A549 (cell line): ENCODE data around the gene MIPOL1. TPM values are rescaled to one million over a fixed set of nuclear protein-coding genes. Genes with fewer than 3 reads are reported as not detected.

Experiments used
- ATAC-seq, 2 experiments: fragments of 200-7000 bp in 1 of 2; fragments of >200 bp in 1 of 2; cut with Nextera tagmentation in 1 of 2; cut with Tn5 transposase in 1 of 2; 3 replicates each; pipeline versions ENCODE4 v1.8.0 to v1.9.1; 2018 to 2020; ENCODE audit warnings: mild to moderate bottlenecking in 1 of 2, moderate library complexity in 1 of 2
- CTCF ChIA-PET: fragments of 300-600 bp; sonication (Branson Sonifier 250); formaldehyde crosslinking; extraction: SDS; loops from one replicate; lab custom pipeline; 2021; ENCODE audit warnings: antibody characterized with exemption, inconsistent platforms; lab: Yijun Ruan, JAX
- POLR2A ChIA-PET: fragments of 350-600 bp; formaldehyde crosslinking; extraction: SDS; loops from one replicate; lab custom pipeline; 2021; ENCODE audit warnings: antibody characterized with exemption, inconsistent platforms; lab: Yijun Ruan, JAX
- DNase-seq, 2 experiments: peaks; one replicate each; pipeline versions ENCODE4 v3.0.0 to v3.0.0-alpha.2; 2011 to 2016; ENCODE audit warnings: low read depth in 1 of 2, low spot score in 1 of 2
- FAIRE-seq: peaks from 2 replicates; lab custom pipeline; 2011; peaks lifted over from hg19 to GRCh38; lab: Jason Lieb, UNC
- H3K27ac ChIP-seq, 2 experiments: fragments of >200 bp; sonication (Bioruptor Twin); formaldehyde crosslinking; 3 replicates each; pipeline ENCODE4 v1.5.1; 2016 to 2017
- H3K4me1 ChIP-seq: fragments of >200 bp; sonication (Bioruptor Twin); formaldehyde crosslinking; 3 replicates; pipeline ENCODE4 v1.6.1; 2016
- H3K4me2 ChIP-seq: fragments of >200 bp; sonication (Bioruptor Twin); formaldehyde crosslinking; 3 replicates; pipeline ENCODE4 v1.6.1; 2016
- H3K4me3 ChIP-seq: fragments of >200 bp; sonication (Bioruptor Twin); formaldehyde crosslinking; 3 replicates; pipeline ENCODE4 v1.5.1; 2016
- H3K9me3 ChIP-seq: fragments of >200 bp; sonication (Bioruptor Twin); formaldehyde crosslinking; 3 replicates; pipeline ENCODE4 v1.6.1; 2016
- BCL3 ChIP-seq: fragments of >200 bp; sonication (Bioruptor Twin); formaldehyde crosslinking; IDR thresholded peaks from 3 replicates; pipeline ENCODE4 v1.6.1; 2016
- CBX8 ChIP-seq: fragments of 200-600 bp; sonication (generic); IDR thresholded peaks from 2 replicates; pipeline ENCODE4 v1.6.1; 2016
- CHD2 ChIP-seq: fragments of 150-350 bp; IDR thresholded peaks from 2 replicates; pipeline ENCODE4 v1.6.1; 2014; ENCODE audit warnings: low read length; ENCODE audit not compliant: partially characterized antibody
- CHD4 ChIP-seq: fragments of 200-600 bp; sonication (generic); IDR thresholded peaks from 2 replicates; pipeline ENCODE4 v1.6.1; 2016; ENCODE audit warnings: antibody characterized with exemption, mild to moderate bottlenecking, borderline replicate concordance
- CTCF ChIP-seq: fragments of >200 bp; sonication (Bioruptor Twin); formaldehyde crosslinking; IDR thresholded peaks from 3 replicates; pipeline ENCODE4 v1.5.1; 2016
- EHF ChIP-seq: fragments of 250-450 bp; sonication (Bioruptor Pico); IDR thresholded peaks from 2 replicates; pipeline ENCODE4 v1.5.0; 2020; ENCODE audit warnings: mild to moderate bottlenecking
- EHMT2 ChIP-seq: fragments of 200-600 bp; sonication (generic); IDR thresholded peaks from 2 replicates; pipeline ENCODE4 v1.6.1; 2016; ENCODE audit warnings: antibody characterized with exemption, low read depth, mild to moderate bottlenecking, moderate library complexity
- ELK1 ChIP-seq: fragments of 150-350 bp; IDR thresholded peaks from 2 replicates; pipeline ENCODE4 v1.6.1; 2014; ENCODE audit warnings: low read depth, mild to moderate bottlenecking, low read length
- EP300 ChIP-seq, 2 experiments: fragments of >200 bp; sonication (Bioruptor Twin); formaldehyde crosslinking; IDR thresholded peaks; 2 replicates in 1 of 2; 3 replicates in 1 of 2; pipeline ENCODE4 v1.6.1; 2016 to 2017
- ESRRA ChIP-seq: fragments of 150-350 bp; IDR thresholded peaks from 2 replicates; pipeline ENCODE4 v1.6.1; 2014; ENCODE audit warnings: mild to moderate bottlenecking, low read length, borderline replicate concordance
- FOSL2 ChIP-seq, 2 experiments: fragments of 450-650 bp in 1 of 2; fragments of >200 bp in 1 of 2; sonication (Bioruptor Twin) in 1 of 2; formaldehyde crosslinking; IDR thresholded peaks; 2 replicates each; pipeline versions ENCODE4 v1.5.0 to v1.6.1; 2016 to 2020; ENCODE audit warnings: mild to moderate bottlenecking in 1 of 2, moderate library complexity in 1 of 2
- GATA3 ChIP-seq: IDR thresholded peaks from 2 replicates; pipeline ENCODE4 v1.6.1; 2012; ENCODE audit warnings: borderline replicate concordance
- HES2 ChIP-seq: fragments of >200 bp; sonication (Bioruptor Twin); formaldehyde crosslinking; IDR thresholded peaks from 2 replicates; pipeline ENCODE4 v1.6.1; 2016
- HOXA7 ChIP-seq: fragments of 250-450 bp; sonication (Bioruptor Pico); IDR thresholded peaks from 2 replicates; pipeline ENCODE4 v1.5.0; 2020; ENCODE audit warnings: mild to moderate bottlenecking, moderate library complexity
- JUN ChIP-seq, 2 experiments: fragments of >200 bp; sonication (Bioruptor Twin); formaldehyde crosslinking; IDR thresholded peaks; 2 replicates in 1 of 2; 3 replicates in 1 of 2; pipeline ENCODE4 v1.6.1; 2016 to 2017
- JUNB ChIP-seq: fragments of >200 bp; sonication (Bioruptor Twin); formaldehyde crosslinking; IDR thresholded peaks from 2 replicates; pipeline ENCODE4 v1.6.1; 2016
- KDM1A ChIP-seq: fragments of 200-600 bp; sonication (generic); IDR thresholded peaks from 2 replicates; pipeline ENCODE4 v1.6.1; 2016; ENCODE audit warnings: low read depth, mild to moderate bottlenecking
- MAX ChIP-seq: IDR thresholded peaks from 2 replicates; pipeline ENCODE4 v1.6.1; 2012
- NFE2L2 ChIP-seq: fragments of 150-350 bp; conservative IDR thresholded peaks from 2 replicates; pipeline ENCODE4 v1.6.1; 2014; ENCODE audit warnings: low read length
- PBX3 ChIP-seq: IDR thresholded peaks from 2 replicates; pipeline ENCODE4 v1.6.1; 2012
- RAD21 ChIP-seq, 2 experiments: fragments of >200 bp in 1 of 2; sonication (Bioruptor Twin) in 1 of 2; formaldehyde crosslinking in 1 of 2; IDR thresholded peaks in 1 of 2; conservative IDR thresholded peaks in 1 of 2; 2 replicates in 1 of 2; 3 replicates in 1 of 2; pipeline ENCODE4 v1.6.1; 2012 to 2018; ENCODE audit warnings: inconsistent platforms in 1 of 2
- SMC3 ChIP-seq: fragments of >200 bp; sonication (Bioruptor Twin); formaldehyde crosslinking; IDR thresholded peaks from 3 replicates; pipeline ENCODE4 v1.6.1; 2018; ENCODE audit warnings: inconsistent platforms
- USF2 ChIP-seq: fragments of 450-650 bp; IDR thresholded peaks from 2 replicates; pipeline ENCODE4 v1.6.1; 2014; ENCODE audit warnings: antibody characterized with exemption
- WGBS: methylation state at CpG from one replicate; pipeline ENCODE4 v1.1.6; 2017; ENCODE audit errors: missing lambda C conversion rate; 5-methylcytosine and 5-hydroxymethylcytosine counted together
- polyA plus RNA-seq, 4 experiments: library from polyadenylated mRNA; depleted of rRNA in 3 of 4; stranded (reverse); fragments of >200 nt; fragmentation: RNase III in 1 of 4; extraction: RNeasy Plus Mini Kit Qiagen cat#74134 plus additional on column Dnase treatment in 1 of 4; gene quantifications; 2 replicates in 3 of 4; 3 replicates in 1 of 4; pipeline ENCODE4 v1.2.3, GENCODE V29; 2011 to 2017

Gene MIPOL1
- polyA plus RNA-seq, 2 of the 4 experiments (the other 2 are of a cell fraction) = 5.2 to 13.4 TPM

- Histone ChIP-seq H3K27ac (no peak overlapping the region), H3K4me3 (no peak overlapping the region), H3K4me1 (peaks cover 12% of the 10 kb centered on the region; the same call in 2 of the 3 replicates), H3K4me2 (no peak overlapping the region), H3K9me3 (no peaks in the 10 kb centered on the region)
- POLR2A ChIA-PET = no interaction called here
- CTCF ChIA-PET = interaction anchor here (0.5 to 3.0 kb wide), 2 partner anchors 344 to 627 kb away, joined by 3 to 18 read pairs; no protein-coding TSS in a partner anchor
- DNase-seq (no peak), FAIRE-seq (no peak), ATAC-seq (no peak)
- 98% methylated on average over 3 of the region's 3 CpGs for WGBS
- TF ChIP-seq CTCF = no peak
- no peak for TF ChIP-seq FOSL2 (IDR thresholded peaks at IDR 0.05)
- TF ChIP-seq FOSL2 (CRISPR knock-in tag; IDR thresholded peaks at IDR 0.05) = no peak
- no peak for TF ChIP-seq JUNB
- no peak for TF ChIP-seq RAD21 (conservative IDR thresholded peaks at IDR 0.05 in 1 of 2, IDR thresholded peaks at IDR 0.05 in 1 of 2)
- TF ChIP-seq CHD4 = no peak
- TF ChIP-seq HOXA7 (CRISPR knock-in tag) = no peak
- no peak for TF ChIP-seq ESRRA
- TF ChIP-seq EP300 (IDR thresholded peaks at IDR 0.05) = no peak
- TF ChIP-seq CBX8 = no peak
- TF ChIP-seq BCL3 = no peak
- TF ChIP-seq JUN (IDR thresholded peaks at IDR 0.05) = no peak
- TF ChIP-seq NFE2L2 = no peak
- no peak for TF ChIP-seq HES2
- no peak for TF ChIP-seq USF2
- TF ChIP-seq EHMT2 = no peak
- no peak for TF ChIP-seq PBX3
- no peak for TF ChIP-seq CHD2
- no peak for TF ChIP-seq GATA3
- TF ChIP-seq EHF (CRISPR knock-in tag) = no peak
- no peak for TF ChIP-seq MAX
Measured at GRCh38 chr14:37247791-37248461, 50.2 kb downstream of the MIPOL1 start.

GRCh38 chr14:37251775-37252174 is 54.0 kb downstream of the MIPOL1 start:
- Histone ChIP-seq H3K4me2 (no peak overlapping the region), H3K4me1 (peaks cover 19% of the 10 kb centered on the region; the same call in 2 of the 3 replicates), H3K9me3 (no peaks in the 10 kb centered on the region), H3K27ac (no peak overlapping the region), H3K4me3 (no peak overlapping the region)
- no peak for FAIRE-seq
- ChIA-PET CTCF (interaction anchor here (1.5 to 1.9 kb wide), 3 partner anchors 340 to 343 kb away, joined by 3 to 12 read pairs (median 8); partner anchors contain the start of genes FOXA1 and TTC6), POLR2A (no interaction called here)
- no peak for ATAC-seq
- peak in 1 of 2 experiments; percentile 16 for DNase-seq
- peak; percentile 48 to 69; a peak in 4 of 5 replicates for TF ChIP-seq RAD21 (conservative IDR thresholded peaks at IDR 0.05 in 1 of 2, IDR thresholded peaks at IDR 0.05 in 1 of 2)
- TF ChIP-seq ELK1 = no peak
- TF ChIP-seq SMC3 = peak; percentile 52
- TF ChIP-seq CTCF = peak; percentile 26; the same call in 2 of the 3 replicates
- no peak for TF ChIP-seq KDM1A
- no peak for TF ChIP-seq BCL3
